ENCODE measurements around the gene ZSCAN30.
"Not testable (repeated sequence)": the region's sequence is repeated elsewhere in the genome, so short reads cannot be mapped to it uniquely, and the experiment has no call there.

Gene ZSCAN30

GRCh38 chr18:35236571-35237363, 53.3 kb downstream of the ZSCAN30 start:
- no peak for DNase-seq (ENCODE audit: low spot score)

GRCh38 chr18:35231052-35231451, 59.0 kb downstream of the ZSCAN30 start:
- DNase-seq (ENCODE audit: low spot score), result peak; percentile 90

GRCh38 chr18:35227254-35227653, 62.8 kb downstream of the ZSCAN30 start:
- DNase-seq (ENCODE audit: low spot score), result peak; percentile 34

GRCh38 chr18:35223797-35224196, 66.2 kb downstream of the ZSCAN30 start:
- no peak for DNase-seq (ENCODE audit: low spot score)

- no peak for DNase-seq (ENCODE audit: low spot score)
Measured at GRCh38 chr18:35220424-35220823, 69.6 kb downstream of the ZSCAN30 start.

- DNase-seq (ENCODE audit: low spot score), result not testable (repeated sequence)
Measured at GRCh38 chr18:35219331-35219730, 70.7 kb downstream of the ZSCAN30 start.

GRCh38 chr18:35216611-35217010, 73.4 kb downstream of the ZSCAN30 start:
- DNase-seq (ENCODE audit: low spot score), result not testable (repeated sequence)

- DNase-seq (ENCODE audit: low spot score), result no peak
Measured at GRCh38 chr18:35215026-35215425, 75.0 kb downstream of the ZSCAN30 start.

- not testable (repeated sequence) for DNase-seq (ENCODE audit: low spot score)
Measured at GRCh38 chr18:35205746-35206458, 84.1 kb downstream of the ZSCAN30 start.

GRCh38 chr18:35205199-35205712, 84.8 kb downstream of the ZSCAN30 start:
- DNase-seq (ENCODE audit: low spot score), result no peak

GRCh38 chr18:35203067-35203466, 87.0 kb downstream of the ZSCAN30 start:
- DNase-seq (ENCODE audit: low spot score), result no peak

GRCh38 chr18:35201256-35201931, 88.6 kb downstream of the ZSCAN30 start:
- DNase-seq (ENCODE audit: low spot score), result no peak

Measured in NAMALWA (cell line).